ENCODE results near the gene NFATC1. TPM values are rescaled to one million over a fixed set of nuclear protein-coding genes. Genes with fewer than 3 reads are reported as not detected.

NFATC1 gene
- total and polyA plus RNA-seq, 8 donors: 3.4 to 7.9 (median 4.4) TPM

GRCh38 chr18:79453816-79454735 lies 58.3 kb downstream of the NFATC1 start:
- H3K27me3 ChIP-seq: no peaks in the 10 kb centered on the region
- H3K27ac ChIP-seq: no peak overlapping the region
- H3K36me3 ChIP-seq: no peaks in the 10 kb centered on the region
- H3K9me3 ChIP-seq: no peaks in the 10 kb centered on the region
- H3K4me1 ChIP-seq: no peaks in the 10 kb centered on the region
- DNase-seq: peak in 1 of 6 donors; percentile 33
- no peak overlapping the region for H3K4me3 ChIP-seq
- ATAC-seq: no peak
- no peak for TF ChIP-seq CTCF (IDR thresholded peaks at IDR 0.05)
- intact Hi-C loops (cut with DNase I): no loop called here
- WGBS, 2 donors: 82 to 86% methylated on average over 32 of the region's 32 CpGs
- no peak for FAIRE-seq

- ATAC-seq (no peak), DNase-seq (peak in 1 of 6 donors; percentile 58), FAIRE-seq (no peak)
- Histone ChIP-seq H3K27ac (no peak overlapping the region), H3K9me3 (no peaks in the 10 kb centered on the region), H3K36me3 (no peaks in the 10 kb centered on the region), H3K4me1 (no peaks in the 10 kb centered on the region), H3K4me3 (no peak overlapping the region), H3K27me3 (no peaks in the 10 kb centered on the region)
- WGBS, 2 donors: 91 to 95% methylated on average over 21 to 26 of the region's 26 CpGs
- no peak for TF ChIP-seq CTCF (IDR thresholded peaks at IDR 0.05)
- intact Hi-C loops (cut with DNase I): no loop called here
Measured at GRCh38 chr18:79455261-79455660, 59.5 kb downstream of the NFATC1 start.

- no peak for FAIRE-seq
- intact Hi-C loops (cut with DNase I): no loop called here
- H3K9me3 ChIP-seq: no peaks in the 10 kb centered on the region
- no peak for TF ChIP-seq CTCF (IDR thresholded peaks at IDR 0.05)
- H3K4me1 ChIP-seq: no peaks in the 10 kb centered on the region
- H3K36me3 ChIP-seq: no peaks in the 10 kb centered on the region
- no peaks in the 10 kb centered on the region for H3K27me3 ChIP-seq
- 92 to 93% methylated on average over 37 of the region's 37 CpGs for WGBS, 2 donors
- H3K4me3 ChIP-seq: no peak overlapping the region
- no peak for ATAC-seq
- peak in 1 of 6 donors; percentile 63 for DNase-seq
- H3K27ac ChIP-seq: no peak overlapping the region
Measured at GRCh38 chr18:79456105-79456980, 60.6 kb downstream of the NFATC1 start.

GRCh38 chr18:79457239-79457638 lies 61.5 kb downstream of the NFATC1 start:
- FAIRE-seq: no peak

More at GRCh38 chr18:79457239-79457638, 61.5 kb downstream of the NFATC1 start:
- H3K9me3 ChIP-seq: no peaks in the 10 kb centered on the region
- no peaks in the 10 kb centered on the region for H3K27me3 ChIP-seq
- intact Hi-C loops (cut with DNase I): no loop called here
- 85 to 90% methylated on average over 12 of the region's 12 CpGs for WGBS, 2 donors
- H3K36me3 ChIP-seq: no peaks in the 10 kb centered on the region
- no peaks in the 10 kb centered on the region for H3K4me1 ChIP-seq
- ATAC-seq: no peak
- H3K4me3 ChIP-seq: no peak overlapping the region
- TF ChIP-seq CTCF (IDR thresholded peaks at IDR 0.05): no peak
- peak in 1 of 6 donors; percentile 54 for DNase-seq
- H3K27ac ChIP-seq: no peak overlapping the region
